NCI-H345 treated with DMSO at 0.1 percent for 48 hours (cell line): ENCODE data around the gene OR2T2.
"Not testable (repeated sequence)": the region's sequence is repeated elsewhere in the genome, so short reads cannot be mapped to it uniquely, and the experiment has no call there.

Experiments used
- DNase-seq: peaks from one replicate; lab custom pipeline; 2025; ENCODE audit not compliant: unreplicated experiment; lab: John Stamatoyannopoulos, UW

The OR2T2 gene

GRCh38 chr1:248449821-248450465 is 4.5 kb downstream of the OR2T2 start:
- DNase-seq: not testable (repeated sequence)

GRCh38 chr1:248450466-248451145 is 5.2 kb downstream of the OR2T2 start:
- DNase-seq: not testable (repeated sequence)

GRCh38 chr1:248453619-248454018 is 8.2 kb downstream of the OR2T2 start:
- DNase-seq: not testable (repeated sequence)

GRCh38 chr1:248455045-248455444 is 9.6 kb downstream of the OR2T2 start:
- DNase-seq: not testable (repeated sequence)

- DNase-seq: not testable (repeated sequence)
Measured at GRCh38 chr1:248456635-248457034, 11.2 kb downstream of the OR2T2 start.

GRCh38 chr1:248459117-248459516 is 13.7 kb downstream of the OR2T2 start:
- DNase-seq: not testable (repeated sequence)

GRCh38 chr1:248471154-248471553 is 25.7 kb downstream of the OR2T2 start:
- no peak for DNase-seq

GRCh38 chr1:248472111-248472510 is 26.7 kb downstream of the OR2T2 start:
- DNase-seq: not testable (repeated sequence)

- DNase-seq: not testable (repeated sequence)
Measured at GRCh38 chr1:248473051-248473450, 27.6 kb downstream of the OR2T2 start, which contains the start of gene OR2T3. TSS of gene OR2T3 (plus strand) at chr1:248473351. CDS start at chr1:248473351, 0 bp downstream.

GRCh38 chr1:248475660-248476059 is 30.2 kb downstream of the OR2T2 start:
- not testable (repeated sequence) for DNase-seq

GRCh38 chr1:248481686-248482579 is 36.5 kb downstream of the OR2T2 start:
- not testable (repeated sequence) for DNase-seq

GRCh38 chr1:248488289-248488688 is 42.9 kb downstream of the OR2T2 start, which contains the start of gene OR2T5:
TSS of gene OR2T5 (plus strand) at chr1:248488589. CDS start at chr1:248488589, 0 bp downstream.
- DNase-seq: not testable (repeated sequence)

GRCh38 chr1:248496661-248497060 is 51.2 kb downstream of the OR2T2 start:
- DNase-seq: not testable (repeated sequence)

- DNase-seq: not testable (repeated sequence)
Measured at GRCh38 chr1:248500305-248501035, 55.0 kb downstream of the OR2T2 start.
